HG03045 (cell line): ENCODE measurements around the gene RALA.
"Not testable (repeated sequence)": the region's sequence is repeated elsewhere in the genome, so short reads cannot be mapped to it uniquely, and the experiment has no call there.

Experiments used
- ATAC-seq: cut with Tn5 transposase; IDR thresholded peaks from one replicate; pipeline ENCODE4 v1.9.1; 2021; ENCODE audit warnings: mild to moderate bottlenecking, moderate library complexity; ENCODE audit not compliant: unreplicated experiment

RALA gene

GRCh38 chr7:39721345-39721744 lies 98.0 kb downstream of the RALA start:
- no peak for ATAC-seq

DNA sequence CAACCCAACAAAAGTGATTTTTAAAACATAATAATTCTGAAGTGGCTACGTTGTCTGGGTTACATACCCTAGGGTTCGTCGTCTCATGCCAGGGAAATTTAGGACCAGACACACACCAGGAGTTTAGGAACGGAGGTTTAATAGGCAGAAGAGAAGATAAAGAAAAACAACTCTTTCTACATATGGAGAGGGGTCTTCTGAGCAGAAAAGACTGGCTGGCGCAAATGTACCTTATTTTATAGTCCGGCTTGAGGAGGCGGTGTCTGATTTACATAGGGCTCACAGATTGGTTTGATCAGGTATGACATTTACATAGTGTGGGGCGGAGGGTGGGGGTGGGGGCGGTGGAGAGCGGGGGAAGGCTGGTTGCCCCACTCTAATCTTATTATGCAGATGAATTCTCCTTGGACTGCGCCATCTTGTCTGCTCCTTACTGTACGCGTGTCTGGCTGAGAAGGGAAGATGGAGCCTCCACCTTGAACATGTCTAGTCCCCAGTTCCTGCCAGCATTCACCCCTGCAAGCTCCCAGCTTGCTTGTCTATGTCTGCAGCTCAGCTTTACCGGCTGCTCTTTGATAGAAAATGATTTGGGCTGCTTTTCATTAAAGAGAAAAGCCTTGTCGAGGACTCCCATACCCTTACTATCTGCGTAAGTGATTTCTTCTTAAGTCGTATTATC lies 98.7 kb downstream of the RALA start:
- ATAC-seq = no peak

GRCh38 chr7:39727231-39728012 lies 104.0 kb downstream of the RALA start:
- ATAC-seq = no peak

DNA sequence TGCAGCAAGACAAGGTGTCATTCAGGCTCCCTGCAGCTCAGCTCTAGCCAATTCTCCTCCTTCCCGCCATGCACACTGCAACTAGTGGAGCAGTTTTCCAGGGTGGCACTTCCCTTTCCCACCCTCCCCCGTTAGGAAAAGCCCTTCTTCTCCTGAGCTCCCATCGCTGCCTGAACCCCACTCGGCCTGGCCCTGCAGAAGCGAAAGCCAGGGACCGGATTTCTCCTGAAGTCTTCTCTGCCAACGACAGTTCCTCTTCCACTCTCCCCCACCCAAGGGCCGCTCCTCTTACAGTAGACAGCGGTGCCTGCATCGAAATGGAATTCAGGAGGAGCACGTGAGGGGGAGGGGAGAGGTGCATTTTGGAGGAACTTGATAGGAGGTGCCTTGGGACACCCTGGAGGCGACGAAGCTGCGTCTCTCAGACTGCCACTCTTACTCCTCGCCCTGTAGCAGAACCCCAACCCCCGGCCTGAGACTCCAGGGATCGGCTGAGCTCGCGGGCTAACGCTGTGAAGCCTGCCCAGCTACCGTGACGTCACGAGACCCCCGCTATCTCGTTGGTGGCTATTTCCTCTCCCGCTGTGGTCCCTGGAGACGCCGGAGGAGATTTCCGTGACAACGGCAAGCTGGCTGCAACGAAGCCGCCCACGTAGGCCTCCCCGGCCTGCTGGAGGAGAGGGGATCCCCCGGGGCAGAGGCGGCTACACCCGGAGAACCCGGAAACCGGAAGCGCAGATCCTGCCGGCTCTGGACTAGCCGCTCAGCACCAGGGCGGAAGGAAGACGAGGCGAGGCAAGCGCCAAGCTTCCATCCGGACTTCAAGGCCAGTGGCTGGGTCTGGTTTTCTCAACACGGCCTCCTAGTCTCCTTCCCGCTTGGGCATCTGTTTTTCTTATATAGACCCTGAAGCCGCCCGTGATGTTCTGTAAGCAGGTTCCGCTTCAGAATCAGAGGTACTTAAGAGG lies 109.7 kb downstream of the RALA start:
- ATAC-seq = peak; percentile 96

DNA sequence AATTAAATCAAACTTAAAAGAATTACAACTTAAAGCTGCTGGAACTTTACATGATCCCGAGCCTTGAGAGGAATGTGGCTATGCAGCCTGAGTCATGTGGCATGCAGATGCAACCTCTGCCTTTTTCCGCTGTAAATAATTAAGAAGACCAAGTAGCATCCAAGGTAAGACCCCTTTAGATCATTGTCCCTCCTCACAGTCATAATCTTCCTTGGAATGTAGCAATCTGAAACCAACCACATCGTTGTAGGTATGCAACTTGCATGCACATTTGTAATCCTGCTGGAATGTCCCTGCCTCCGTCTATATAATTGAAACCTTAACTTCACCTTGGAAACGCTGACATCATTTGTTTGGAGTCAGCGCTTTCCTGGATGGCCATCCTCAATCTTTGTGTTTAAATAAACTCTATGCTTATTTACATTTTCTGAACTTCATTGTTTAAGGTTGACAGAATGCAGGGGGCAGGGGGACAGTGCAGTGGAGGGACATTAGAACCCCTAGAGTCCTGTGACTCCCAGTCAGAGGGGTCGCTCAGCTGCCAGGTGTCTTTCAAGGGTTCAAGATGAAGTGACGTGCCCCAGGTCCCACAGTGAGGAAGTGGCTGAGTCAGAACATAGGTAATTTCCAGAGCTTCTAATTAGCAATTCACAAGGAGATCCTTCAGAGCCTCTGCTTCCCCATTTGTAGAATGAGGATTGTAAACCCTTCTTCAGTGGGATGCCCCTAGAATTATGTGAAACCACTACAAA lies 110.7 kb downstream of the RALA start:
- no peak for ATAC-seq

GRCh38 chr7:39734633-39735004 lies 111.2 kb downstream of the RALA start:
- ATAC-seq = no peak

- ATAC-seq = no peak
Measured at GRCh38 chr7:39735903-39736302, 112.5 kb downstream of the RALA start.

- ATAC-seq = no peak
Measured at GRCh38 chr7:39741942-39742623, 118.7 kb downstream of the RALA start.

GRCh38 chr7:39744620-39745019 lies 121.2 kb downstream of the RALA start:
- ATAC-seq = no peak

DNA sequence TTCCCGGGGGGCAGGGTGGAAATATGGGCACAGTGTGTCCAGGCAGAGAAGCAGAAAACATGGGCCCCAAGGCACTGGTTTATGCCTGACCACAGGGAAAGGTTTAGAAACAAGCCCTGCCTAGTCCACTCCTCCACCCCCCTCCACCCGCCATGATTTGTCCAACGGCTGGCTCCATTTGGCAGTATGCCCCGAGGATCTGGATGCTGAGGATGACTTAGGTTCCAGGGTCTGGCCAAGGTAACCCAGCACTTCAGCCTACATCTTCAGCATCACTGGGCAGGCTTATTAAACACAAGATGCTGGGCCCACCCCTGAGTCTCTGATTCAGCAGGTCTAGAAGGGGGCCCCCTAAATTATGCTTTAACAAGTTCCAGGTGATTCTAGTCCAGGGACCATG lies 121.9 kb downstream of the RALA start:
- ATAC-seq = no peak

DNA sequence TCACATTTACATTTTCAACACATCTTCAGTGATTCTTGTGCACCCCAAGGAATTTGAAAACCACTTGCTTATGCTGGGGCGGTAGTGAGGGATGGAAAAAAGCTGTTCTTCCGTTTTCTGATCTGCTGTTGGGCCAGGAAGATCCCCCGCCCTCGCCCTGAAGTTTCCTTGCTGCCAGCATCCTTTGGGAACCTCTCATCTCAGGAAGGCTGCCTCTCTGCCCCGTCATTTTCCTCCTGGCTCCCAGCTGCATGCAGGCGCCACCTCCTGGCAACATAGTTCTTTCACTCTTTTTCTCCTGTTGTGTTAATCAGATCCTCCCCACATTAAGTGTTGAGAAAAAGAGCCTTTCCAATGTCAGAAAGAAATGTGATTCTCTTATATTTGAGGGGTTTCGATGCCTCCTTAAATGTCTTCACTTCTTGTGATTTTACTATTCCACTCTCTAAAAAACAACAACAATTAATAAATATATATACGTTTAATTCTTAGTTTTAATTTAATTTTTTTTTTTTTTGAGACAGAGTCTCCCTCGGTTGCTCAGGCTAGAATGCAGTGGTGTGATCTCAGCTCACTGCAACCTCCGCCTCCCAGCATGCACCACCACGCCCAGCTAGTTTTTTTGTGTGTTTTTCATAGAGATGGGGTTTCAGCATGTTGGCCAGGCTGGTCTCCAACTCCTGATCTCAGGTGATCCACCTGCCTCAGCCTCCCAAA lies 122.9 kb downstream of the RALA start:
- ATAC-seq = no peak

DNA sequence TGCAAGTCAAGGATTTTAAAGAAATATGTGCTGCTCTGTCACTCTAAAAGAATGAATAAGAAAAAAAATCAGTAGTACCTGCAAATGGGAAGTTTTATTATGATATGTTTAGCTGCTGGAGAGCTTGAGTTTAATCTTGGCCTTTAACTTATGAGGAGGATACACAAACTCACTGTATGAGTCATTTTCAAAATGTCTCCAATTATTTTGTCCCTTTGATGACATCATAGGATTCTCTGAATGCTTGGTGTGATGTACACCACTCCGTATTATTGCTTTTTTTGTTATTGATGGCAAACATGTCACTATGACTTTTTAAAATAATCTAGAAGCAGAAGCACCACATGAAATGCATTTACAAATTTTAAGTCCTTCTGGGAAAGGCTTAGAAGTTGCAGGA lies 125.8 kb downstream of the RALA start:
- no peak for ATAC-seq

DNA sequence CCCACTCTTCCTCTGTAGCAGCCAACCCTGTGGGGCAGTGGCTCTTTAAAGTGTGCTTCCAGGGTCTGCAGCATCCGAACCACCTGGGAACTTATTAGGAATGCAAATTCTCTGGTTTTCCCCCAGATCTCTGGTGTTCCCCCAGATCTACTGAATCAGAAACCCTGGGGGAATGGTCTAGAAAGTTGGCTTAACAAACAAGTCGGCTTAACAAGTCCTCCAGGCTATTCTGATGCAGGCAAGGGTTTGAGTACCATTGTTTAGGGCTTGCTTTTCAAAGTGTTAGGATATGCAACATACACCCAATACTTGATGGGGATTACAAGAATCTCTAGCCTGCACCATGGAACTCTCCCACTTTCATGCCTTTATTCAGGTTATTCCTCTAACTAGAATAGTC lies 126.3 kb downstream of the RALA start:
- ATAC-seq = no peak

DNA sequence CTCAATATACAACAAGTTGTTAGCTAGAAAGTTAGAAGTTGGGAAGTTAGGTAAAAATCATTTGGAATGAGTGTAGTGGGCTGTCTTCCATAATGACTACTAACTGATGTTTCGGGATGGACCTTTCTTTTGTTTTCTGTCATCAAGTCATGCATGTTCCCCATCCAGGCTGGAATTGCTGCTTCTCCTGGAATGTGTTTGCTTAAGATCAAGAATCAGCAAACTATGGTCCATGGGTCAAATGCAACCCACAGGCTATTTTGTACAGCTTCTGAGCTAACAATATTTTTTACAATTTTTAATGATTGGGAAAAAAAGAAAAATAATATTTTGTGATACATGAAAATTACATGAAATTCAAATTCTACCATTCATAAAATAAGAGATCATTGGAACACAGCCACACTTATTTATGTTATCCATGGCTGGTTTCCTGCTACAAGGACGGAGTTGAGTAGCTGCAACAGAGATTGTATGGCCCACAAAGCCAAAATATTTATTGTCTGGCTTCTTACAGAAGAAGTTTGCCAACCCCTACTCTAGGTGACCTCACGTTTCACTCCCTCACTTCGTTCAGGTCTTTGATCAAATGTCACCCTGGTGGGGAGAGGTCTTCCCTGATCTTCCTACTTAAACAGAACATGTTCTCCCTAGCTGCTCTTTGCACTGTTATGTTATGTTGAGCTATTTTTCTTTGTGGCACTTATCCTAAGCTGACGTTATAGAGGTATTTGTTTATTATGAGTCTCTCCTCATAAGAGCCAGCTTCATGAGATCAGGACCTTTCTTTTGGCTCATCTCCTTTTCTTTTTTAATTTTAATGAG lies 127.1 kb downstream of the RALA start:
- no peak for ATAC-seq

- not testable (repeated sequence) for ATAC-seq
Measured at GRCh38 chr7:39753237-39753636, 129.9 kb downstream of the RALA start.

DNA sequence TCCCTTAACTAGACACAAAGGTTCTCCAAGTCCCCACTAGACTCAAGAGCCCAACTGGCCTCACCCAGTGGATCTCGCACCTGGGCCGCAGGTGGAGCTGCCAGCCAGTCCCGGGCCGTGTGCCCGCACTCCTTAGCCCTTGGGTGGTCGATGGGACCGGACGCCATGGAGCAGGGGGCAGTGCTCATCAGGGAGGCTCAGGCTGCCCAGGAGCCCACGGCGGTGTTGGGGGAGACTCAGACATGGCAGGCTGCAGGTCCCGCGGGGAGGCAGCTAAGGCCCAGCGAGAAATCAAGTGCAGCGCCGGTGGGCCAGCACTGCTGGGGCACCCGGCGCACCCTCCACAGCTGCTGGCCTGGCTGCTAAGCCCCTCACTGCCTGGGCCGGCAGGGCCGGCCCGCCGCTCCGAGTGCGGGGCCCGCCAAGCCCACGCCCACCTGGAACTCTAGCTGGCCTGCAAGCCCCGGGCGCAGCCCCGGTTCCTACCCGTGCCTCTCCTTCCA lies 130.5 kb downstream of the RALA start:
- no peak for ATAC-seq

DNA sequence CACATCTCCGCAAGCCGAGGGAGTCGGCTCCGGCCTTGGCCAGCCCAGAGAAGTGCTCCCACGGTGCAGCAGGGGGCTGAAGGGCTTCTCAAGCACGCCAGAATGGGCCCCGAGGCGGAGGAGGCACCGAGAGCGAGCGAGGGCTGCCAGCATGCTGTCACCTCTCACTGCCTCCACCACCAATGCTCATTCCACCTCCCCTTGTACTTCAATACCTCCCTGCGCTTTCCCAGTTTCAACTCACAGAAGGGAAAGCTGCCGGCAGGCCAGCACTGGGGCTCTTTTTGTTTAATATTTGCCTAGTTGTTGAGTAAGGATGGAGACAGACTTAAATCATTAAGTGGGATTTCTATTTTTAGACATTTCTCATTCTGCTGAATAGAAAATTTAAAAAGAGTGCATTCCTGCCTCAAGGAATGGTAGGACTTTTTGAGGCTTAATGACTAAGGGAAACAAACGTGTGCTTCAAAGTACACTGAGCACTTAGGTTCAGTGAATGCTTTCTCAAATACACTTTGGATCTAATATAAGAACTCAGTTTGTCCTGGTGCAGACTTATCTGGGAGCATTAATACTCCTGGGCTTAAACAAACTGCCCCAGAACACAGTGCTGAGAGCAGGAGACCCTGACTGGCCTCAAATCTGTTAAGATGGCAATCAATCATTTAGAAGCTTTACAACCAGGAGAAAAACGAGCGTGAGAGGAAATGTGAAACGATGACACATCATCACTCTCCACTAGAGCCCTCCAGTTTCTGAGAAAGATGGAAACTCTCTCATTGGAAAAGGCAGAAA lies 131.2 kb downstream of the RALA start:
- no peak for ATAC-seq

DNA sequence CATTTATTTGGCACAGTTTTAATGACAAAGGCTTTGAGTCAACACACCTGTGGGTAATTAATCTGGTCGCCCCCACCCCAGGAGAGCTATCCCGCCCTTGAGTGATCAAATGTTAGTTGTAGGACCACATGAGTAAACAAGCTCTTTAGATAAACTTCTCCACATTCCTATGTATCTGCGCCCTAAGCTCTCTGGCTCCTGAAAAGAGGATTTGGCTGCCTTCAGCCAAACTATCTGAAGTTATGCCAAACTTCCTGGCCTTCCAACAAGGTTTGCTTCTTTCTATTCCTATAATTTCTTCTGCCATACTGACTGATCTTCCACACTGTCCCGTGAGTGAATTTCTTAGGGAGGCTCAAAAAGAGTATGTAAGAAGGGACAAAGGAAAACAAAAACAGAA lies 134.2 kb downstream of the RALA start:
- no peak for ATAC-seq
